ENCODE results near the gene SLC4A4. TPM values are rescaled to one million over a fixed set of nuclear protein-coding genes. Genes with fewer than 3 reads are reported as not detected.

Gene SLC4A4
- total RNA-seq = not detected in 2 replicates

DNA sequence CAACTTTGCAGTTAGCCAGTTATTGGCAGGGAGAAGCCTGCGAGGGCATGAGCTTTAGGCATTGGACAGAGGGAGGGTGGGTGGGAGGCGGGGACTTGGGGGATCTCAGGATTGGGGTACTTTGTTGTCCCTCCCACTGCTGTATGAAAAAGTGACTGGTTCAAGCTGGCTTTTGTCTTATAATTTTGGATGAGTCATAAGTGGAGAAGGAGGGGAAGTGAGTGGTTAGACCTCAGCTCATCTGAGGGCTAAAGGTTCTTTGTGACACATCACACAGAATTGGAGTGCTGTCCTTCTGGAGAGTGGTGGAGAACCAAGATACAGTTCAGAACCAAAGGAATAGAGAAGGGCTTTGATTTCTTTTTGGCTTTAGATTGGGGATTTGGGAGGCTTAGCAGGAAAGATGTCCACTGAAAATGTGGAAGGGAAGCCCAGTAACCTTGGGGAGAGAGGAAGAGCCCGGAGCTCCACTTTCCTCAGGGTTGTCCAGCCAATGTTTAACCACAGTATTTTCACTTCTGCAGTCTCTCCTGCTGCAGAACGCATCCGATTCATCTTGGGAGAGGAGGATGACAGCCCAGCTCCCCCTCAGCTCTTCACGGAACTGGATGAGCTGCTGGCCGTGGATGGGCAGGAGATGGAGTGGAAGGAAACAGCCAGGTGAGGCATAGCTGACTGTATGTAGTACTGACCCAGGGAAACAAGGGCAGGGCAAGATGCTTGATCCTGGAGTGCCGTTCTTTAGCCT is at the start of gene SLC4A4:
Gene SLC4A4 (plus strand): TSS at position 175 of the 748 bp plus-strand sequence.
- H3K27me3 Mint-ChIP-seq = peaks cover 8% of the 10 kb centered on the region
- no peak for TF ChIP-seq CTCF (IDR thresholded peaks at IDR 0.05)
- intact Hi-C loops (cut with micrococcal nuclease) = no loop called here
- POLR2A ChIA-PET = no interaction called here
- H3K36me3 Mint-ChIP-seq (ENCODE audit: low read depth) = no peaks in the 10 kb centered on the region
- peak; percentile 21 for ATAC-seq (ENCODE audit: low read depth)
- H3K4me3 Mint-ChIP-seq = no peak within 1 kb of the TSS
- no peaks in the 10 kb centered on the region for H3K9me3 Mint-ChIP-seq
- DNase-seq = no peak
- H3K27ac Mint-ChIP-seq = no peak within 1 kb of the TSS
- no peaks in the 10 kb centered on the region for H3K4me1 Mint-ChIP-seq
- CTCF ChIA-PET = no interaction called here

- Mint-ChIP-seq H3K9me3 (no peaks in the 10 kb centered on the region), H3K4me1 (no peaks in the 10 kb centered on the region), H3K4me3 (no peak overlapping the region), H3K27ac (no peak overlapping the region), H3K27me3 (peaks cover 4% of the 10 kb centered on the region), H3K36me3 (ENCODE audit: low read depth) (no peaks in the 10 kb centered on the region)
- no peak for ATAC-seq (ENCODE audit: low read depth)
- ChIA-PET CTCF (no interaction called here), POLR2A (no interaction called here)
- intact Hi-C loops (cut with micrococcal nuclease) = no loop called here
- no peak for DNase-seq
- TF ChIP-seq CTCF (IDR thresholded peaks at IDR 0.05) = no peak
Observed at GRCh38 chr4:71290074-71290473, 48.7 kb upstream of the SLC4A4 start.

DNA sequence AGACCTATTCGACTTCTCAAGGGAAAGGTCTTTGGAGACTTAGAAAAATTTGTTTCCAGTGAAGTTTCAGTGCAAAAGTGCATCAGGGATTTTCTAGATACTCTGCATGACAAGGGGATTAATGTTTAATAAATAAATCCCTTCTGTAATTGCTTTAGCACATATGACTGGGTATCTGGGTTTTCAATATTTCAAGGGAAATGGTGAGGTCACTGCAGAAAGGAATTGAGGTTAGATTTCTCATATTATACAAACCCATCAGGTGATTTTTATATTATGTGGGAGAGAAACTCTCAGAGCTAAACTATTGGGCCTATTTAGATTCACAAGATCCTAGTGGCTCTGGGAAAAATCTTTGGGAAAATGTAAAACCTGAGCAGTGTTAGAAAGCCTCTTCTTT is 48.3 kb upstream of the SLC4A4 start:
- no peak overlapping the region for H3K27ac Mint-ChIP-seq
- no peaks in the 10 kb centered on the region for H3K9me3 Mint-ChIP-seq
- H3K4me3 Mint-ChIP-seq = no peak overlapping the region
- DNase-seq (no peak), ATAC-seq (ENCODE audit: low read depth) (no peak)
- no peaks in the 10 kb centered on the region for H3K36me3 Mint-ChIP-seq (ENCODE audit: low read depth)
- peaks cover 4% of the 10 kb centered on the region for H3K27me3 Mint-ChIP-seq
- ChIA-PET CTCF (no interaction called here), POLR2A (no interaction called here)
- H3K4me1 Mint-ChIP-seq = no peaks in the 10 kb centered on the region
- intact Hi-C loops (cut with micrococcal nuclease) = no loop called here
- no peak for TF ChIP-seq CTCF (IDR thresholded peaks at IDR 0.05)

DNA sequence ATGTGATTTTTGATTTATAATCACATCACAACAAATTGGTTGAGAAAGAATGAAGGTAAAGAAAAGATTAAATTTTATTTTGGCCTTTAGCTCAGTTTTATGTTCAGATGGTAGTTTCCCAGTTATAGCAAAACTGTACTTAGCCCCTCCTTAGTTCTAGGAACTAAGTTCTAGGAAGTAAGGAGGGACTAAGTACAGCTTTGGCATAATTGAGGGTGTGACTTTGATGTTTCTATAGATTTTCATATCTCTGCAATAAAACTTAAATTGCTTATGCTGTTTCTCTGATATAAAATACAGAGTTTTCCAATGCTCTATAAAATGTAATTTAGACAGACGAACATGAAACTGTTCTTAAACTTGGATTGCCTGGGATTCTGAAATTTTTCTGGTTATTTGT is 46.6 kb upstream of the SLC4A4 start:
- Mint-ChIP-seq H3K4me3 (no peak overlapping the region), H3K9me3 (no peaks in the 10 kb centered on the region), H3K36me3 (ENCODE audit: low read depth) (no peaks in the 10 kb centered on the region), H3K27ac (no peak overlapping the region), H3K27me3 (peaks cover 7% of the 10 kb centered on the region), H3K4me1 (no peaks in the 10 kb centered on the region)
- intact Hi-C loops (cut with micrococcal nuclease) = no loop called here
- no peak for DNase-seq
- TF ChIP-seq CTCF (IDR thresholded peaks at IDR 0.05) = no peak
- CTCF ChIA-PET = no interaction called here
- POLR2A ChIA-PET = no interaction called here
- no peak for ATAC-seq (ENCODE audit: low read depth)

DNA sequence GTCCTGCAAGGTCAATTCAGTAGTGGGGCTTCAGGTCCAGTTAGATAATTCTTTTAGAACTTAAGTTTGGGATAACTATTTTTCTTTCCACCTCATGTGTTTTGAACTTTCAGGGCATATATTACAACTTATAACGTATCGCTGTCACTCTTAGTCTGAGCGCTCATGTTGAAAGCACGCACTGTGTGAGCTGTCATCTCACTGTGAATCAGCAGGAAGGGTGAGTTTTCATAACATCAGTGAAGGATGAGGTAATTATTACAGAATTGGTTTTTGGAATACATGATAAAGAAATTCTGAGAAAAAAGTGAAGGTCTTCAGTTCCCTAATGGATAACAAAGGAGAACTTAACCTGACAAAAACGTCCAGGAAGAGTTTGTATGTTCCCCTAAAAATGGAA is 45.1 kb upstream of the SLC4A4 start:
- TF ChIP-seq CTCF (IDR thresholded peaks at IDR 0.05) = no peak
- no peaks in the 10 kb centered on the region for H3K4me1 Mint-ChIP-seq
- no peak for ATAC-seq (ENCODE audit: low read depth)
- intact Hi-C loops (cut with micrococcal nuclease) = no loop called here
- DNase-seq = no peak
- CTCF ChIA-PET = no interaction called here
- H3K4me3 Mint-ChIP-seq = no peak overlapping the region
- peaks cover 8% of the 10 kb centered on the region for H3K27me3 Mint-ChIP-seq
- H3K36me3 Mint-ChIP-seq (ENCODE audit: low read depth) = no peaks in the 10 kb centered on the region
- H3K9me3 Mint-ChIP-seq = no peaks in the 10 kb centered on the region
- POLR2A ChIA-PET = no interaction called here
- no peak overlapping the region for H3K27ac Mint-ChIP-seq

Measured in activated B cell treated with CpG ODN at 0.5 μM for 24 hours (primary cell).